Stimulated activated CD4-positive, alpha-beta T cell treated with anti-CD3 and anti-CD28 coated beads, Interleukin-15, amount 100 ng/mL, for 48 hours (primary cell): ENCODE results near the gene RAMP1.

Experiments
- DNase-seq, 2 donors: peaks; one replicate each; pipeline ENCODE4 v3.0.0-alpha.2; 2020; ENCODE audit warnings: low read depth in 2 of 2

Gene RAMP1

GRCh38 chr2:237876951-237877491 lies 17.6 kb downstream of the RAMP1 start:
- no peak for DNase-seq

- no peak for DNase-seq
These were observed 18.3 kb downstream of the RAMP1 start for GRCh38 chr2:237877576-237878307.

DNA sequence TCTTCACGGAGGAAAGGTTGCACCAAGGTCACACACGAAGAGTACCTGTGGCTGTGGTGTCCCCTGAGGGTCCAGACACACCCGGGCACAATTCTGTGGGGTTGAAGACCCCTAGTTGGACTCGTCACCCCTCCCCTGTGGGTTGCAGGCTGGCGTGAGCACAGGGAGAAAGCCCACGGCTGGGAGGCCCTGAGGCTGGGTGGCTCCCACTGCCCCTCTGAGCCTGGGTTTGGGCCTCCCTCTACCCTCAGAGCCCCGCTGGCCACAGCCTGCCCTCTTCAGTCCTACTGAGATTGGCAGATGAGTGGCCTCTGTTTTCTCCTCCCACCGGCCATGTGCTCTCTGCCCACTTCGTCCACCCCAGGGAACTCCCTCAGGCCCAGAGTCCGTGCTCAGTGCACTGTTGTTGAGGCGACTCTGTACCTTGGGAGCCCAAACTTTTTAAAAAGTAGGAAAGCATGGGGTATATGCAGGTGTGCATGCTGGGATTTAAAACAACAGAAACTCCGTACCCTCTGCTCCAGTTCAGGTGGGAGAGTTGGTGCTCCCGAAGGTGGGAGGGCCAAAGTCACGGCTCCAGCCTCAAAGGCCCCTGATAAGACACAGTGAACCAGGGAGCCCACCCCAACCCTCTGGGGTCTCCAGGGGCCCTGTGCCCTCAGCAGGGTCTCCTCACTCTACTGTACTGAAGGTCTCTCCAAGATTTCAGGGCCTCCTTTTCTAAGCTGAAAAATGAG lies 19.1 kb downstream of the RAMP1 start:
- no peak for DNase-seq

DNA sequence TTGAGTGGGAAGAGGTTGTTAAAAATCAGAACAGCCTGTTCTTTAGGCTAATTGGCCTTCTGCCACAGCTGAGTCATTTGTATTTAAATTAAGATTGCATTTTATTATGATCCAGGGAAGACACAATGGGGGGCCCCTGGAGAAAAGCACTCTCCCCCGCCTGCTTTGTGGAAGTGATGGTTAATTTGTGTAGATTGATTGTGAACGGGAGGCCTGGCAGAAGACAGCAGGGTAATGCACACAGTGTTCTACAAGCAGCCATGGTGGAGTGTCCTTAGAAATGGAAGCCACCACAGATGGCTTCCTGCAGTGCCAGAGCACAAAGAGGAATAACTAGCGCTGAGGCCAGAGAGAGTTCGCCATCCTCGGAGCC lies 19.6 kb downstream of the RAMP1 start:
- DNase-seq = no peak

DNA sequence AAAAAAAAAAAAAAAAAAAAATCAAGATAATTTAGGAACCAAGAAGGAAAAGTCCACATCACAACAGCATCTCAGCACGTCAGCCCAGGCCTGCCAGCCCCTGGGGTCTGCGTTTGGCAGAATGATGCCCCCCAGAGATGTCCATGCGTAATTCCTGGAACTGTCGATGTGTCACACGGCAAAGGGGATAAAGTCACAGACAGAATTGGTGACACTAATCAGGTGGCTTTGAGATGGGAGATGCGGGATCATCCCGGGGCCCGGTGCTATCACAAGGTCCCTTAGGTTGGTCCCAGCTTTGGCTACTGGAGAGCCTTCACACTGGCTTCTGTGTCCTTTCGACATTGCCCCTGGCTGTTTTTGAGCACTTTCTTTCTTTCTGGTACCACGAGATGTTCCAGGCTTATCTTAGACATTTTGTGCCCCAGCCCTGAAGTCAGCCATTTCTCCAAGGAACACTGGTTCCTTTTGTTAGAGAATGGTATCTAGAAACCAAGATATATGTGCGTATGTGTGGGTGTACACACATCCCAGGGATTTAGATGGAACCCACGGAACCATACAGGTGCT lies 20.7 kb downstream of the RAMP1 start:
- no peak for DNase-seq

GRCh38 chr2:237882510-237883481 lies 23.4 kb downstream of the RAMP1 start:
- DNase-seq = no peak

DNA sequence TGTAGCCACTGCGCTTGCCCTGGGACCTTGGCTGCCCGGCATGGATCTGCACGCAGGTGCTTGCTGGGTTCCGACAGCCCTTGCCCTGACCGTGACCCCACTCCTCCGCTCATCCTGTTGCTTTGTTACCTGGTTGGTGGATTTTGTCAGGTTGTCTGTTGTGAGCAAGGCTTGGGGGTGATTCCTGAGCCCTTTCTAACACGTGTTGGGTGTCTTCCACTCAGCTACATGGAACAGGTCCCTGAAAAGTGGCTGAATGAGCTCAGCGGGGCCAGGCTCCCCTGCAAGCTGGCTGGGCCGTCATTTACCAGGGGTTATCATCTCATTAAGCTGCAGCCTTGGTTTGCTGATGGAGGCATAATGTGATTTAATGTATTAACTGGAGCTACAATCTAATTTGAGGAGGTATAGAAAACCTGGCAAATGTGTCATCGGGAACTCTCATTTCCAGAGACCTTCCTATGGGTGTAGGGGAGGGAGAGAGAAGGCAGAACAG lies 24.6 kb downstream of the RAMP1 start:
- no peak for DNase-seq

- DNase-seq = no peak
These were observed 25.3 kb downstream of the RAMP1 start for GRCh38 chr2:237884681-237885080.

DNA sequence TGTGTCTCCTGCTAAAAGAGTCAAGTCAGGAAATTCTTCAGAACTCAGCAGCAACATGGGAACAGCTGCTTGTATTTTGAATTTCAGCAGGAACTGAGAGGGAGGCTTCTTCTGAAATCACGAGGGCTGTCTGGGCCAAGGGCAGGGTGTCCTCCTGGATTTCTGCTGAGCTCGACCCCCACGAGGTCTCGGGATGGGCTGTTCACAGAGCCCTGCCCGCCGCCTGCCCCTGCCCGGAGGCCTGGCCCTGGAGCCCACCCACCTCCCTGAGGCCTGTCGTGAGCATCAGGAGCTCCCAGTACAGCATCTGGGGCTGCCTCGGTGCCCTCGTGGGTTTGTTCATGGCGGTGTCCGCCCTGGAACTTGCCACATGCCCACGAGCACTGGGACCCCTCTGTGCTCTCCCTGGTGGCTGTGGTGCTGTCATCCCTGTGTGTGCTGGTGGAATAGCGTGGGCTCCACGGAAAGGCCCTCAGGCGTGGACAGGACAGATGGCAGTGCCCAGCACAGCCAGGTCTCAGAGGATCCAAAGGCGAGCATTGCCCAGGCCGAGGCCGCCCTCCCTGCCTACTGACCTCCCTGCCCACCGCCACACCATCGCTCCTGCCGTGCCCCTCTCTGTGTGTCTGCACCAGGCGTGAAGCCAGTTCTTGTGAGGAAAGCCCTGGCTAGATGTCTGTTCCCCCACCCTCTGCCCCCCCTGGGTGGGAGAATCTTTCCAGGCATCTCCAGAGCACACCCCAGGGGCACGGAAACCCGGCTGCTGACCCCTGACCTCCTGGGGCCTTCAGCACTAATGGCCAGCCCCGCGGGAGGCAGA lies 25.9 kb downstream of the RAMP1 start:
- no peak for DNase-seq

- DNase-seq = no peak
These were observed 26.7 kb downstream of the RAMP1 start for GRCh38 chr2:237885931-237886684.

DNA sequence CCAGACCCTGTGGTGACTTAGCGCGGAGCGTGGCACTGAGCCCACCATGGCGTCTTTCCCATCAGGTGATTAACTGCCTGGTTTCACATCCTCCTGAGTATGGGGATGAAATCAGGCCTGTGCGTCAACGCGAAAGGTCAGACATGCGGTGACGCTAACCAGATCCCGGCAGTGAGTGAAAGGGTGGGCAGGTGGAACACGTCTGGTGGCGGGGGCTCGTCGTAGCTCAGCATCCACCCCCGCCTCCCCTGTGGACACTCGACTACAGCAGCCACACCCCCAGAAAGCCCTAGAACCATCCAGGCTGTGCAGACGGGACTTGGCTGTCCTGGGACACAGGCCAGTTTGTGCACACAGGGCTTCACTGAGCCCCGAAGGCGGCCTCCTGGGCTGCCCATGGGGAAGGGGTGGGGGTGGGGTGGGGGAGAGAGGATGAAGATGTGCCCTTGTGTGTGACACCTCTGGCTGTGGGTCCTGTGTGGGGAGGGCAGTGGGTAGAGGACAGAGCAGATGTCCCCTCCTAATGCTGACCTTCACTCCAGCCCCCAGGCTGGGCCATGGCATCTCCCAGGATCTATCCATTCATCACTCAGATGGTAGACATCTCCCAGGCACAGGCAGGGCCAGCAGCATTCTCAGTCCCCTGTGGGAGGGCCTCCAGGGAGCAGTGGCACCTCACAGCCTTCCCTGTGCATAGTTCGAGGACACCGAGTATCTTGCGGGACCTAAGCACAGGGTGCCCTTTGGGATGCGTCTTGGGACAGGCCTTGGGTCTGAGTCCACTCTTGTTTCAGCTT lies 27.5 kb downstream of the RAMP1 start:
- no peak for DNase-seq

GRCh38 chr2:237888389-237888788 lies 29.0 kb downstream of the RAMP1 start:
- no peak for DNase-seq

DNA sequence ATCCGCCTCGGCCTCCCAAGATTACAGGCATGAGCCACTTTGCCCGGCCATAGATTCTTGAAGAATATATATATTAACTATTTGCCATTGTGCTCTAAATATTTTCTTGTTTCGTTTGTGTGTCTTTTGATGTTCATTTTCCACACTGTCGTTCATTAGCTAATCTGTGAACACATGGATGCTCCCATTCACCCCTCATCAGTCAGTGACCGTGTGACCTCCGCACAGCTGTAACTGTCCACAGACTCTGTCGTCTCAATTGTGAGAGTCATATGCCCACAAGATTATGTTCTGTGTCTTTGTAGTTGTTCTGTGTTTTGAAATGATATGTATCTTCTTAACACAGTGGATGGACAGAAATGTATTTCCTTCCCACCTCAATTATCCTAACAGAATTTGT lies 29.6 kb downstream of the RAMP1 start:
- no peak for DNase-seq

DNA sequence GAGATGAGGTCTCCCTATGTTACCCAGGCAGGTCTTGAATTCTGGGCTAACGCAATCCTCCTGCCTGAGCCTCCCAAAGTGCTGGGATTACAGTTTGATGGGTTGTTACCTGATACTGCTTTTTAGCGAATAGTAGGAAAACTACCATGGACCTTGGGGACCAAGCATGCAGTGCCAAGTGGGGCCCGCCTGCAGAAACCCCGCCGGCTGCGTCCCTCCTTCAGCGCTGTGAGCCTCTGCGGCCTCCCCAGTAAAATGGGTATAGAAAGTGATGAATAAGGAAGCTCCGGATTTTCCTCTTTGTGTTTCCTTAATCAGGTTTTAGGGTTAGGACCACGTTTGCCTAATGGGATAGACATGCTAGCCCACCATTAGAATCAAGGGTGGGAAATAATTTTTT lies 30.4 kb downstream of the RAMP1 start:
- no peak for DNase-seq

DNA sequence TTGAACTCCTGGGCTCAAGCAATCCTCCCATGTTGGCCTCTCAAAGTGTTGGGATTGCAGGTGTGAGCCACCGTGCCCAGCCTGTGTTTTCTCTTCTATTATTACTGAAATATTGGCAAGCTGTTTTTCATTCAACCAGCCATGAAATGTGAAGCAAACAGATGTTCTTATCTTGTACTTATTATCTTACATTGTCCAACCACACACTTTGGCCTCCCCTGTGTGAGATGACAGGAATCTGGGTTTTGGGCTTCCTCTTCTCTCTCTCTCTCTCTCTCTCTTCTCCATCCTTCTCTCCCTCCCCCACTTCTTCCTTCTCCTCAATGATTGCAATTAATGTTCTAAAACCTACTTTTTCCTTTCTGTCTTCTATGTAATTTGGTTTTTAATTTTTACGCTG lies 33.1 kb downstream of the RAMP1 start:
- no peak for DNase-seq

DNA sequence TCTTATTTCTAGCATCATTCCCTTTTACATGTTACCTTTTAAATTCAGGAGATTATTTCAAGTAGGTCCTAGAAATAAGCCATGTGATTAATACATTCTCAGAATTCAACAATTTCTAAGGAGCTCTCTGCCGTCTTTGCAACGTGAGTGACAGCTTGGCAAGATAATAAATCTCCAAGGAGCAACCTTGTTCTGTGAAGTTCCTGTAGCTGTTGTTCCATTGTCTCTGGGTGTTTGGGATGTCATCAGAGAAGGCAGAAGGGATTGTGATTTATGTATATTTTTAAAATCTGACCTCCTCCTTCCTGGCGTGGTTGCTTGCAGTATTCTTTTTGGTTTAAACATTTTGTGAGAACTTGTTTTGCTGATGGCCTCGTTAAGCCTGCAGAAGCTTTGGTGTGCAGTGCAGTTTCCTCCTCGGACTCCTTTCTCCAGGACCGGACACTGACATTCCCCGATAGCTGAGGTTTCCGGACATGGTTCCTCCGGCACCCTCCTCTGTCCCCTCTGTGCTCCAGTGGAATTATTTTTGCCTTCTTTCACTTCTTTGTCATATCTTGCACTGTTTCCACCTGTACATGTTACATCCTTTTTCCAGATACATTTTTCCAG lies 33.7 kb downstream of the RAMP1 start:
- DNase-seq = no peak

DNA sequence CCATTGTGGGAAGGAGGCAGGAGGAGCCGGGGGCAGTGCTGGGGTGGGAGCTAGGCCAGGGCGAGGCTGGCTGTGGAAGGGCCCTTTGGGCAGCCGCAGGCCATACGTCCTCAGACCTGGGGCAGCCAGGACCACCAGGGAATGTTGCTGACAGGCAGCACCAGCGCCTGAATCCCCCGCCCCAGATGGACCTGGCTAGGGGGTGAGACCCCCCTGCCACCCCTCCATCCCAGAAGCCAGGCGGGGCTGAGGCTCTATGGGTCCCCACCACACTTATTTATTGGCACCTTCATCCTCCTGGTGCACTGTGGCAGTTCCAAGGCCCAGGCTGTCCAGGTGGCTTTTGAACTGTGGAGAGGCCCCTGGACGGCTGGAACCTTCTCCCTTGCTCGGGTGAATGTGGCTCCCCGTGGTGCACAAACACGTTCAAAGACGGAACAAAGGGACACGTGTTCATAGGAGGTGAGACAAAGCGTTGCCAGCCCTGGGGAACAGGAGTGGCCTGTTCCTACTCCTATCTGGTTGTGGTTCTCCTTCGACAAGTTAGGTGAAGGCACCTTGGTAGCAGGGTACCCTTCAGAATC lies 35.1 kb downstream of the RAMP1 start:
- DNase-seq = no peak

DNA sequence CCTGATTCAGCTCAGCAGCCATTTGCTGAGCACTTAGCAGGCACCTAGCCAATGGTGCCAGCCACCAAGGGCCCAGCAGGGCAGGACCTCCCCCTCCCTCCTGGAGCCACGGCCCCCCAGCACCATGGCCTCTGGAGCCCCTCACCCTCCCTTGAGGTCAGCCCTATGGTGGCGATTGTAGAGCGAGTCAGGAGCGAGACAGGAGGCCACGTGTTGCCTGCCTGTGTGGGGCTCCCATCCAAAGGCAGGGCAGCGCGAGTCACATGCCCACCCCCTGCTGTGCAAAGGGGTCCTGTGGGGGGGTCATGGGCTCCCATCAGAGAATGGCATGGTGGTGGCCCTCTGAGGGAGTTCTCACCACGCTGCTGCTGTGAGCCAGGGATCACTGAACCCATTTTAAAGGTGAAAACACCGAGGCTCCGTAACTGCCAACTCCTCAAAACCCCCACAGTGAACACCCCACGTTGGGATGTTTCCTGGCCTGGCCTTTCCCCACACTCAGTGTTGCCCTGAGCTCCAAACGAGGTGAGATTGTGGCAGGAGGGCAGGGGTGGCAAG lies 35.6 kb downstream of the RAMP1 start:
- DNase-seq = no peak
